K562 (cell line): ENCODE measurements around the gene DUSP28. TPM values are rescaled to one million over a fixed set of nuclear protein-coding genes. Genes with fewer than 3 reads are reported as not detected.

ENCODE experiments used
- CAMTA2 ChIP-seq: fragments of 250-450 bp; sonication (Bioruptor Pico); conservative IDR thresholded peaks from 2 replicates; pipeline ENCODE4 v1.5.1; 2022
- ELF2 ChIP-seq: fragments of 250-450 bp; sonication (Bioruptor Pico); IDR thresholded peaks from 2 replicates; pipeline ENCODE4 v1.5.0; 2021; ENCODE audit warnings: mild to moderate bottlenecking
- HEY1 ChIP-seq: fragments of 250-450 bp; sonication (Bioruptor Pico); IDR thresholded peaks from 2 replicates; pipeline ENCODE4 v1.5.0; 2020; ENCODE audit warnings: mild to moderate bottlenecking, moderate library complexity, borderline replicate concordance
- HMG20A ChIP-seq: fragments of 450-650 bp; formaldehyde crosslinking; conservative IDR thresholded peaks from 2 replicates; pipeline ENCODE4 v1.4.0; 2020; ENCODE audit warnings: mild to moderate bottlenecking, mixed read lengths
- NFE2L1 ChIP-seq: fragments of 450-650 bp; IDR thresholded peaks from 2 replicates; pipeline ENCODE4 v1.6.1; 2016; ENCODE audit warnings: missing genetic modification characterization, low read depth, mild to moderate bottlenecking, missing compliant biosample characterization, moderate library complexity, borderline replicate concordance
- SLC30A9 ChIP-seq: fragments of 250-450 bp; sonication (Bioruptor Pico); IDR thresholded peaks from 2 replicates; pipeline ENCODE4 v1.8.0; 2022; ENCODE audit warnings: mild to moderate bottlenecking, moderate library complexity
- SP1 ChIP-seq: sonication (generic); formaldehyde crosslinking; IDR thresholded peaks from 2 replicates; pipeline ENCODE4 v1.8.1; 2022; ENCODE audit warnings: mild to moderate bottlenecking, missing genetic modification reagents
- THAP12 ChIP-seq: fragments of 250-450 bp; sonication (Bioruptor Pico); IDR thresholded peaks from 2 replicates; pipeline ENCODE4 v1.9.0; 2021; ENCODE audit warnings: mild to moderate bottlenecking, inconsistent platforms
- ZBTB9 ChIP-seq: fragments of 450-650 bp; formaldehyde crosslinking; IDR thresholded peaks from 2 replicates; pipeline ENCODE4 v1.4.0; 2020; ENCODE audit warnings: mild to moderate bottlenecking, moderate library complexity
- ZFPM2 ChIP-seq: fragments of 250-450 bp; sonication (Bioruptor Pico); IDR thresholded peaks from 2 replicates; pipeline ENCODE4 v1.5.1; 2022; ENCODE audit warnings: mild to moderate bottlenecking
- ZNF395 ChIP-seq: fragments of 200-800 bp; sonication (Bioruptor generic); IDR thresholded peaks from 2 replicates; pipeline ENCODE4 v1.6.1; 2017; ENCODE audit warnings: missing genetic modification characterization, missing compliant biosample characterization
- ZNF431 ChIP-seq: sonication (generic); formaldehyde crosslinking; IDR thresholded peaks from 2 replicates; pipeline ENCODE4 v1.8.0; 2022; ENCODE audit warnings: mild to moderate bottlenecking, missing genetic modification reagents
- polyA plus RNA-seq, 8 experiments: library from polyadenylated mRNA; depleted of rRNA in 4 of 8; stranded (reverse) in 5 of 8; unstranded in 3 of 8; fragments of >200 nt; fragmentation: Nextera tagmentation in 2 of 8; fragmentation: Illumina TruSeq in 1 of 8; extraction: Ambion mirVana in 2 of 8; extraction: Trizol in 1 of 8; gene quantifications; 2 replicates each; pipeline versions ENCODE4 v1.2.1 to v1.2.3, GENCODE V29; 2011 to 2014; ENCODE audit warnings: inconsistent platforms in 1 of 8, missing spikeins in 1 of 8
- total RNA-seq, 7 experiments: library from RNA; depleted of rRNA in 6 of 7; stranded (reverse); fragments of >200 nt in 6 of 7; fragmentation: Illumina TruSeq in 2 of 7; extraction: Trizol in 2 of 7; gene quantifications; 2 replicates each; pipeline versions ENCODE4 v1.2.1 to v1.2.3, GENCODE V29; 2011 to 2021; ENCODE audit warnings: low replicate concordance in 1 of 7
- TF ChIP-seq, protein P1 (sequence below): IDR thresholded peaks from 2 replicates; pipeline ENCODE4 v1.6.1; 2011; ENCODE audit warnings: borderline replicate concordance, low read depth, mild to moderate bottlenecking, moderate library complexity, low read length; ENCODE audit not compliant: insufficient read depth, poor library complexity, severe bottlenecking
- TF ChIP-seq, protein P2 (sequence below): sonication (generic); formaldehyde crosslinking; IDR thresholded peaks from 2 replicates; pipeline ENCODE4 v1.8.0; 2022; ENCODE audit warnings: mild to moderate bottlenecking, missing genetic modification reagents

DUSP28 gene
- total and polyA plus RNA-seq, 9 of the 15 experiments (the other 6 are each of a cell fraction or from before 2014, with no cell fraction given), result 2.8 to 8.1 (median 4.2) TPM

DNA sequence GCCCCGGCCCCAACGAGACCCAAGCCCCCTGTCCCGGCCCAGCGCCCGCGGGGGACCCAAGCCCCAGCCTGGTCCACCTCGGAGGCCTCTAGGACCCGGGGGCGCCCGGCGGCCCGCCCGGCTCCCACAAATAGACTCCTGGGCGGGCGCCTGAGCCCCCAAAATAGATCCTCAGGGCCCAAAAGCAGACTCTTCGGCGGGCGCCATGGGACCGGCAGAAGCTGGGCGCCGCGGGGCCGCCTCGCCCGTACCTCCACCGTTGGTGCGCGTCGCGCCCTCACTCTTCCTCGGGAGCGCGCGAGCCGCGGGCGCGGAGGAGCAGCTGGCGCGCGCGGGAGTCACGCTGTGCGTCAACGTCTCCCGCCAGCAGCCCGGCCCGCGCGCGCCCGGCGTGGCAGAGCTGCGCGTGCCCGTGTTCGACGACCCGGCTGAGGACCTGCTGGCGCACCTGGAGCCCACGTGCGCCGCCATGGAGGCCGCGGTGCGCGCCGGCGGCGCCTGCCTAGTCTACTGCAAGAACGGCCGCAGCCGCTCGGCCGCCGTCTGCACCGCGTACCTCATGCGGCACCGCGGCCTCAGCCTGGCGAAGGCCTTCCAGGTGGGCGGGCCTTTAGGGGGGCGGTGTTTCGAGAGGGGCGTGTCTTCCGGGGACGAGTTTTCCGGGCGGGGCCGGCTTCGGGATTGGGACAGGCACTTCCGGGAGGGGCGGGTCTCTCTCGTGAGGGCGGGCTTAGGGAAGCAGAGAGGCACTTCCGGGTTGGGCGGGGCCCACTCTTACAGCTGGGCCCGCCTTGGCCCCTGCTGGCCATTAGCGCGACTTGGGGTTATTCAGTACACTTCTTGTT lies 545 bp downstream of the DUSP28 start (continued):
- TF ChIP-seq NFE2L1 (tag), result no peak
- TF ChIP-seq HMG20A, result no peak
- TF ChIP-seq ZFPM2, result 0 out of 2 replicates have a peak, but pooled peaks have one; percentile 19
- TF ChIP-seq HEY1, result no peak
- TF ChIP-seq ZNF431 (CRISPR knock-in tag), result peak; percentile 49; the same call in 1 of the 2 replicates
- peak; percentile 14; the same call in 1 of the 2 replicates for TF ChIP-seq ZBTB9 (CRISPR knock-in tag)
- peak; percentile 94 for TF ChIP-seq ELF2
- peak; percentile 90 for TF ChIP-seq THAP12 (CRISPR knock-in tag)
- TF ChIP-seq, protein P1, sequence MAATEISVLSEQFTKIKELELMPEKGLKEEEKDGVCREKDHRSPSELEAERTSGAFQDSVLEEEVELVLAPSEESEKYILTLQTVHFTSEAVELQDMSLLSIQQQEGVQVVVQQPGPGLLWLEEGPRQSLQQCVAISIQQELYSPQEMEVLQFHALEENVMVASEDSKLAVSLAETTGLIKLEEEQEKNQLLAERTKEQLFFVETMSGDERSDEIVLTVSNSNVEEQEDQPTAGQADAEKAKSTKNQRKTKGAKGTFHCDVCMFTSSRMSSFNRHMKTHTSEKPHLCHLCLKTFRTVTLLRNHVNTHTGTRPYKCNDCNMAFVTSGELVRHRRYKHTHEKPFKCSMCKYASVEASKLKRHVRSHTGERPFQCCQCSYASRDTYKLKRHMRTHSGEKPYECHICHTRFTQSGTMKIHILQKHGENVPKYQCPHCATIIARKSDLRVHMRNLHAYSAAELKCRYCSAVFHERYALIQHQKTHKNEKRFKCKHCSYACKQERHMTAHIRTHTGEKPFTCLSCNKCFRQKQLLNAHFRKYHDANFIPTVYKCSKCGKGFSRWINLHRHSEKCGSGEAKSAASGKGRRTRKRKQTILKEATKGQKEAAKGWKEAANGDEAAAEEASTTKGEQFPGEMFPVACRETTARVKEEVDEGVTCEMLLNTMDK, result peak; percentile 30
- peak; percentile 86 for TF ChIP-seq SP1 (CRISPR knock-in tag)
- no peak for TF ChIP-seq SLC30A9 (CRISPR knock-in tag)
- 0 out of 2 replicates have a peak, but pooled peaks have one; percentile 18 for TF ChIP-seq CAMTA2 (CRISPR knock-in tag)
- TF ChIP-seq ZNF395 (CRISPR knock-in tag), result 0 out of 2 replicates have a peak, but pooled peaks have one; percentile 38
- TF ChIP-seq, protein P2, sequence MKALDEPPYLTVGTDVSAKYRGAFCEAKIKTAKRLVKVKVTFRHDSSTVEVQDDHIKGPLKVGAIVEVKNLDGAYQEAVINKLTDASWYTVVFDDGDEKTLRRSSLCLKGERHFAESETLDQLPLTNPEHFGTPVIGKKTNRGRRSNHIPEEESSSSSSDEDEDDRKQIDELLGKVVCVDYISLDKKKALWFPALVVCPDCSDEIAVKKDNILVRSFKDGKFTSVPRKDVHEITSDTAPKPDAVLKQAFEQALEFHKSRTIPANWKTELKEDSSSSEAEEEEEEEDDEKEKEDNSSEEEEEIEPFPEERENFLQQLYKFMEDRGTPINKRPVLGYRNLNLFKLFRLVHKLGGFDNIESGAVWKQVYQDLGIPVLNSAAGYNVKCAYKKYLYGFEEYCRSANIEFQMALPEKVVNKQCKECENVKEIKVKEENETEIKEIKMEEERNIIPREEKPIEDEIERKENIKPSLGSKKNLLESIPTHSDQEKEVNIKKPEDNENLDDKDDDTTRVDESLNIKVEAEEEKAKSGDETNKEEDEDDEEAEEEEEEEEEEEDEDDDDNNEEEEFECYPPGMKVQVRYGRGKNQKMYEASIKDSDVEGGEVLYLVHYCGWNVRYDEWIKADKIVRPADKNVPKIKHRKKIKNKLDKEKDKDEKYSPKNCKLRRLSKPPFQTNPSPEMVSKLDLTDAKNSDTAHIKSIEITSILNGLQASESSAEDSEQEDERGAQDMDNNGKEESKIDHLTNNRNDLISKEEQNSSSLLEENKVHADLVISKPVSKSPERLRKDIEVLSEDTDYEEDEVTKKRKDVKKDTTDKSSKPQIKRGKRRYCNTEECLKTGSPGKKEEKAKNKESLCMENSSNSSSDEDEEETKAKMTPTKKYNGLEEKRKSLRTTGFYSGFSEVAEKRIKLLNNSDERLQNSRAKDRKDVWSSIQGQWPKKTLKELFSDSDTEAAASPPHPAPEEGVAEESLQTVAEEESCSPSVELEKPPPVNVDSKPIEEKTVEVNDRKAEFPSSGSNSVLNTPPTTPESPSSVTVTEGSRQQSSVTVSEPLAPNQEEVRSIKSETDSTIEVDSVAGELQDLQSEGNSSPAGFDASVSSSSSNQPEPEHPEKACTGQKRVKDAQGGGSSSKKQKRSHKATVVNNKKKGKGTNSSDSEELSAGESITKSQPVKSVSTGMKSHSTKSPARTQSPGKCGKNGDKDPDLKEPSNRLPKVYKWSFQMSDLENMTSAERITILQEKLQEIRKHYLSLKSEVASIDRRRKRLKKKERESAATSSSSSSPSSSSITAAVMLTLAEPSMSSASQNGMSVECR, result peak; percentile 79
